ENCODE data around the gene SNX14.
"Not testable (repeated sequence)": the region's sequence is repeated elsewhere in the genome, so short reads cannot be mapped to it uniquely, and the experiment has no call there.

SNX14 gene

GRCh38 chr6:85593438-85594196 is at the start of gene SNX14:
Gene SNX14, minus strand, starts transcription at chr6:85593858. Its CDS starts 140 bp downstream, at chr6:85593718.
- ATAC-seq, result peak; percentile 77 to 78

- ATAC-seq, result peak; percentile 84 to 86
These were observed 49.3 kb upstream of the SNX14 start, which contains the start of gene SYNCRIP for GRCh38 chr6:85642774-85643536. Gene SYNCRIP, minus strand, starts transcription at chr6:85642886. Its CDS starts 1,447 bp downstream, at chr6:85641439.

GRCh38 chr6:85641897-85642773 is 48.5 kb upstream of the SNX14 start:
- peak in 1 of 2 donors; percentile 0 for ATAC-seq

GRCh38 chr6:85641522-85641896 is 47.9 kb upstream of the SNX14 start:
- ATAC-seq, result no peak

- ATAC-seq, result no peak
These were observed 47.2 kb upstream of the SNX14 start for GRCh38 chr6:85640821-85641220.

GRCh38 chr6:85637579-85637978 is 43.9 kb upstream of the SNX14 start:
- ATAC-seq, result no peak

GRCh38 chr6:85632164-85632942 is 38.7 kb upstream of the SNX14 start:
- no peak for ATAC-seq

GRCh38 chr6:85631117-85631516 is 37.5 kb upstream of the SNX14 start:
- not testable (repeated sequence) for ATAC-seq

GRCh38 chr6:85628353-85628752 is 34.7 kb upstream of the SNX14 start:
- ATAC-seq, result peak in 1 of 2 donors; percentile 30

- peak in 1 of 2 donors; percentile 33 for ATAC-seq
These were observed 26.6 kb upstream of the SNX14 start for GRCh38 chr6:85620308-85620707.

GRCh38 chr6:85614780-85615179 is 21.1 kb upstream of the SNX14 start:
- no peak for ATAC-seq

GRCh38 chr6:85612690-85613474 is 19.2 kb upstream of the SNX14 start:
- ATAC-seq, result no peak

GRCh38 chr6:85610182-85610895 is 16.7 kb upstream of the SNX14 start:
- no peak for ATAC-seq

- no peak for ATAC-seq
These were observed 8.4 kb upstream of the SNX14 start for GRCh38 chr6:85602100-85602499.

- no peak for ATAC-seq
These were observed 7.2 kb upstream of the SNX14 start for GRCh38 chr6:85600713-85601313.

GRCh38 chr6:85594197-85594930 is 706 bp upstream of the SNX14 start:
- ATAC-seq, result peak; percentile 33 to 36

GRCh38 chr6:85592033-85592432 is 1.6 kb downstream of the SNX14 start:
- ATAC-seq, result no peak

- no peak for ATAC-seq
These were observed 2.5 kb downstream of the SNX14 start for GRCh38 chr6:85591207-85591606.

- no peak for ATAC-seq
These were observed 7.9 kb downstream of the SNX14 start for GRCh38 chr6:85585741-85586140.

All from activated CD4-positive, CD25-positive, alpha-beta regulatory T cell treated with anti-CD3 and anti-CD28 coated beads, Interleukin-2, amount 50 U/mL, for 24 hours (primary cell).